Osteoblast (primary cell): ENCODE results near the gene GMCL2. TPM values are rescaled to one million over a fixed set of nuclear protein-coding genes. Genes with fewer than 3 reads are reported as not detected.

Source experiments
- DNase-seq: peaks from one replicate; pipeline ENCODE4 v3.0.0; 2011; ENCODE audit warnings: low spot score, mixed read lengths; ENCODE audit not compliant: insufficient read length; ENCODE audit errors: missing footprints
- H2AFZ ChIP-seq: 2 replicates; pipeline ENCODE4 v1.6.0; 2011; ENCODE audit warnings: mild to moderate bottlenecking, low read length
- H3K27ac ChIP-seq: 2 replicates; pipeline ENCODE4 v1.5.1; 2011; ENCODE audit warnings: mild to moderate bottlenecking, low read depth, low read length, moderate library complexity
- H3K27me3 ChIP-seq: 2 replicates; pipeline ENCODE4 v1.6.0; 2012; ENCODE audit warnings: mild to moderate bottlenecking, control low read depth, inconsistent platforms, low read length, moderate library complexity; ENCODE audit not compliant: insufficient read depth
- H3K36me3 ChIP-seq: 2 replicates; pipeline ENCODE4 v1.5.1; 2011; ENCODE audit warnings: mild to moderate bottlenecking, low read length, control low read depth, moderate library complexity; ENCODE audit not compliant: insufficient read depth
- H3K4me1 ChIP-seq: 2 replicates; pipeline ENCODE4 v1.5.1; 2011; ENCODE audit warnings: mild to moderate bottlenecking, low read length, control low read depth, moderate library complexity; ENCODE audit not compliant: insufficient read depth
- H3K4me2 ChIP-seq: 2 replicates; pipeline ENCODE4 v1.6.0; 2011; ENCODE audit warnings: mild to moderate bottlenecking, low read length; ENCODE audit not compliant: insufficient read depth
- H3K4me3 ChIP-seq: fragments of 200-600 bp; sonication (generic); 3 replicates; pipeline ENCODE4 v1.5.1; 2012; ENCODE audit warnings: mild to moderate bottlenecking, low read length, inconsistent platforms; ENCODE audit not compliant: insufficient read depth
- H3K79me2 ChIP-seq: 2 replicates; pipeline ENCODE4 v1.6.0; 2012; ENCODE audit warnings: mild to moderate bottlenecking, low read length, control low read depth, inconsistent platforms; ENCODE audit not compliant: insufficient read depth
- H3K9me3 ChIP-seq: 2 replicates; pipeline ENCODE4 v1.5.1; 2011; ENCODE audit warnings: low read depth, low read length, control low read depth
- H4K20me1 ChIP-seq: 2 replicates; pipeline ENCODE4 v1.6.0; 2012; ENCODE audit warnings: mild to moderate bottlenecking, low read length, control low read depth; ENCODE audit not compliant: insufficient read depth
- total RNA-seq: library from RNA; depleted of rRNA; stranded (reverse); fragments of >200 nt; gene quantifications from 2 replicates; pipeline ENCODE4 v1.2.3, GENCODE V29; 2012
- TF ChIP-seq, protein P1 (sequence below): IDR thresholded peaks from 2 replicates; pipeline ENCODE4 v1.5.1; 2011; ENCODE audit warnings: mild to moderate bottlenecking, low read depth, low read length, moderate library complexity; ENCODE audit errors: extremely low read depth

The GMCL2 gene
- total RNA-seq, 1 donor, result not detected

DNA sequence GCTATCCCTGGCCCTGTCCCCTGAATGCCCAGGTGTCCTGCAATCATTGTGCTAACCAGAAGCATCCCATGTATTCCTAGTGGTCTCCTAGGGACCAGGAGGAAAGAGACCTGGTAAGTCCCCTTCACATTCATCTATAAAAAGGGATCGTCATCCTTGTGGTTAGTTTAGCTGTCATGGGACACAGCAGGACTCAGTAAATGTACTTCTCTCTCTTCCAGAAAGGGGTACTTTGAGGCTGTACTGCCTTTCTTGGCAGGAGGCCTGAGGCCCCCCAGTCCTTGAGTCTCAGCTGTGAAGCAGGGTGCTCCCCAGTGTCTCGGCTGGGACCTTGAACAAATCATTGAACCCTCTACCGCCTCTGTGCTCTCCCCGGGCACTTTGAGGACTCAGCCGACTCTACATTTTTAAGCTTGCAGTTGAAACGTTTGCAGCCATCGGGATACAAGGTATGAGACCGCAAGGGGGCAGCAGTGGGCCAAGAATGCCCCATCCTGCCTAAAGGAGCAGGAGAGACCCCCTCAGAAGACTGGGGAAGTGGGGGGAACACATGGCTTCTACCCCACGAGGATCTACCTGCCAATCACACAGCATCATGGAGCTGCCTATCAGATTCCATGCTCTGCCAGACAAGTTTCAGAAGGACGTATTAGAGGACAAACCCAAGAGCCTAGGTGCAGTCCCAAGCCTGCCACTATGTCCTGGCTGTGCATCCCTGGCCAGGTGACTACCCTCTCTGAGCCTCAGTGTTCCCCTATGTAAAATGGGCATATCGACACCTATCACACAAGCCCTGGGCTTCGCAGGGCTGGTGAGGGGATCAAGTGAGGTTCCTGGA, 47.8 kb upstream of the GMCL2 start:
- no peak overlapping the region for H3K27ac ChIP-seq
- H3K4me1 ChIP-seq, result peaks cover 24% of the 10 kb centered on the region
- TF ChIP-seq, protein P1, sequence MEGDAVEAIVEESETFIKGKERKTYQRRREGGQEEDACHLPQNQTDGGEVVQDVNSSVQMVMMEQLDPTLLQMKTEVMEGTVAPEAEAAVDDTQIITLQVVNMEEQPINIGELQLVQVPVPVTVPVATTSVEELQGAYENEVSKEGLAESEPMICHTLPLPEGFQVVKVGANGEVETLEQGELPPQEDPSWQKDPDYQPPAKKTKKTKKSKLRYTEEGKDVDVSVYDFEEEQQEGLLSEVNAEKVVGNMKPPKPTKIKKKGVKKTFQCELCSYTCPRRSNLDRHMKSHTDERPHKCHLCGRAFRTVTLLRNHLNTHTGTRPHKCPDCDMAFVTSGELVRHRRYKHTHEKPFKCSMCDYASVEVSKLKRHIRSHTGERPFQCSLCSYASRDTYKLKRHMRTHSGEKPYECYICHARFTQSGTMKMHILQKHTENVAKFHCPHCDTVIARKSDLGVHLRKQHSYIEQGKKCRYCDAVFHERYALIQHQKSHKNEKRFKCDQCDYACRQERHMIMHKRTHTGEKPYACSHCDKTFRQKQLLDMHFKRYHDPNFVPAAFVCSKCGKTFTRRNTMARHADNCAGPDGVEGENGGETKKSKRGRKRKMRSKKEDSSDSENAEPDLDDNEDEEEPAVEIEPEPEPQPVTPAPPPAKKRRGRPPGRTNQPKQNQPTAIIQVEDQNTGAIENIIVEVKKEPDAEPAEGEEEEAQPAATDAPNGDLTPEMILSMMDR, result peak; percentile 89
- H3K27me3 ChIP-seq, result no peaks in the 10 kb centered on the region
- peak; percentile 97 for DNase-seq
- peak overlapping the region; percentile 26 for H2AFZ ChIP-seq
- peaks cover 7% of the 10 kb centered on the region for H4K20me1 ChIP-seq
- H3K9me3 ChIP-seq, result no peaks in the 10 kb centered on the region
- peaks cover 21% of the 10 kb centered on the region for H3K79me2 ChIP-seq
- peaks cover 3% of the 10 kb centered on the region for H3K36me3 ChIP-seq
- H3K4me3 ChIP-seq, result no peak overlapping the region
- H3K4me2 ChIP-seq, result no peak overlapping the region

- no peak overlapping the region for H3K27ac ChIP-seq
- H2AFZ ChIP-seq, result no peak overlapping the region
- no peaks in the 10 kb centered on the region for H3K27me3 ChIP-seq
- peaks cover 7% of the 10 kb centered on the region for H4K20me1 ChIP-seq
- TF ChIP-seq, protein P1, result no peak
- peaks cover 29% of the 10 kb centered on the region for H3K79me2 ChIP-seq
- H3K4me2 ChIP-seq, result no peak overlapping the region
- H3K4me3 ChIP-seq, result no peak overlapping the region
- peaks cover 24% of the 10 kb centered on the region for H3K4me1 ChIP-seq
- peak; percentile 58 for DNase-seq
- peaks cover 10% of the 10 kb centered on the region for H3K36me3 ChIP-seq
- no peaks in the 10 kb centered on the region for H3K9me3 ChIP-seq
Measured at GRCh38 chr5:178234121-178234749, 47.1 kb upstream of the GMCL2 start.

GRCh38 chr5:178232920-178233429, 45.8 kb upstream of the GMCL2 start:
- peak overlapping the region; percentile 58 for H3K27ac ChIP-seq

More at GRCh38 chr5:178232920-178233429, 45.8 kb upstream of the GMCL2 start:
- Histone ChIP-seq H3K4me1 (peaks cover 24% of the 10 kb centered on the region), H4K20me1 (peaks cover 10% of the 10 kb centered on the region), H3K27me3 (no peaks in the 10 kb centered on the region), H3K36me3 (peaks cover 16% of the 10 kb centered on the region), H3K79me2 (peaks cover 35% of the 10 kb centered on the region), H3K4me2 (peak overlapping the region; percentile 81), H3K4me3 (peak overlapping the region; percentile 91), H3K9me3 (no peaks in the 10 kb centered on the region), H2AFZ (peak overlapping the region; percentile 83)
- TF ChIP-seq, protein P1, result no peak
- DNase-seq, result peak; percentile 78
